NCI-H2107 (cell line): ENCODE data around the gene NUP98.

ENCODE experiments used
- DNase-seq: peaks from one replicate; lab custom pipeline; 2025; lab: John Stamatoyannopoulos, UW

NUP98 gene

GRCh38 chr11:3735827-3736226 is 61.5 kb downstream of the NUP98 start:
- DNase-seq = no peak

- DNase-seq = no peak
Measured at GRCh38 chr11:3732671-3733436, 64.5 kb downstream of the NUP98 start.

DNA sequence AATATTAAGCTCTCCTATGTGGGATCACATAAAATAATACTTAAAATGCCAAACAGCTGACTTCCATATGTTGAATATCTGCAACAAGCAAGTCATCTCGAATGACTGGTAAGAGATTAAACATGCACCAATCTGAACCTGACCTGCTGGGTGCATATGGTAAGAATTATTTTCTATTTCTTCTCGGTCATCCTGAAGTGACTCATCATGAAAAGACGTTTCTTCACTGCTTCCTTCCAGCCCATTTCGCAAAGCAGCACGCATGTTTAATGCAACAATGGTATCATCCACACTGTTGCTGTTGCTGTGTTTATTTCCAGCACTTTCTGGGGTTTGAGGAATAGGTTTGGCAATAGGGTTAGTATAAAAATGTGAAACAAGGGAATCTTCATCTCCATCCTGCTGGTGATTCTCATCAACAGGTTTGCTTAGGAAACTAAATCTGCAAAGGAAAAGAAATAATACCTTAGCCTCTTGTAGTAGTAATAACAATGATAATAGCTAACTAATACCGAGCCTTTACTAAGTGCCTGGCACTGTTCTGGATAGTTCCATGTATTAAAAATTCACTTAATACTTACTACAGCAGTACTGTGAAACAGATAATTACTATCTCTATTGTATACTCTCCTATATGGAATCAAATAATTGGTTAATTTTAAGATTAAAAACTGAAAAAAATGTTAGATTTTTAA is 74.2 kb downstream of the NUP98 start:
- no peak for DNase-seq

DNA sequence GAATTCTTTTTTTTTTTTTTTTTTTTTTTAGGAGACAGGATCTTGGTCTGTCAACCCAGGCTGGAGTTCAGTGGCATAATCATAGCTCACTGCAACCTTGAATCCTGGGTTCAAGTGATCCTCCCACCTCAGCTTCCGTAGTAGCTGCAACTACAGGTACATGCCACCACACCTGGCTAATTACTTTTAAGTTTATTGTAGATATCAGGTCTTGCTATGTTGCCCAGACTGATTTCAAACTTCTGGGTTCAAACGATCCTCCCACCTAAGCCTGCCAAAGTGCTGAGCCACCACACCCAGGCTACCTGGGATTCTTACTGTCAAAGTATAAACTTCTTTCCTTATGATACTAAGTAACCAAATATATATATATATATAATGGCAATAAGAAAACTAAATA is 75.3 kb downstream of the NUP98 start:
- DNase-seq = no peak

- no peak for DNase-seq
Measured at GRCh38 chr11:3720997-3721396, 76.4 kb downstream of the NUP98 start.

- DNase-seq = no peak
Measured at GRCh38 chr11:3712274-3712673, 85.1 kb downstream of the NUP98 start.

- DNase-seq = no peak
Measured at GRCh38 chr11:3710485-3711259, 86.7 kb downstream of the NUP98 start.

DNA sequence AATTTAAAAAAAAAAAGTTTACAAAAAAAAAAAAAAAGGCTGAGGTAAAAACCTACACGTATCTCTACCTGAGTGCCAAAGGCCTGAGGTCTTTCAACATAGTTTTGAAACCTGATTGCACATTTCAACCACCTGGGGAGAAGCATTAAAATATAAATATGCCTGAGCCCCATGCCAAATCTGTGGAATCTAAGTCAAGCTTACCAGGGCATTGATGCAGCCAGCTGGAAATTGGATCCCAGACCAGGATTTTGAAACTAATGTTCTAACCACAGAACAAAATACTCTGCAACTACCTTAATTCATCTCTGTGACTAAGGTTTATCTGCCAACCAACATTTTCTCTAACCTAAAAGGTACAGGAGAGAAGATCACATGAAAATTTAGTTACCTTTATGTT is 87.4 kb downstream of the NUP98 start:
- DNase-seq = peak; percentile 66

- no peak for DNase-seq
Measured at GRCh38 chr11:3707176-3707575, 90.2 kb downstream of the NUP98 start.

DNA sequence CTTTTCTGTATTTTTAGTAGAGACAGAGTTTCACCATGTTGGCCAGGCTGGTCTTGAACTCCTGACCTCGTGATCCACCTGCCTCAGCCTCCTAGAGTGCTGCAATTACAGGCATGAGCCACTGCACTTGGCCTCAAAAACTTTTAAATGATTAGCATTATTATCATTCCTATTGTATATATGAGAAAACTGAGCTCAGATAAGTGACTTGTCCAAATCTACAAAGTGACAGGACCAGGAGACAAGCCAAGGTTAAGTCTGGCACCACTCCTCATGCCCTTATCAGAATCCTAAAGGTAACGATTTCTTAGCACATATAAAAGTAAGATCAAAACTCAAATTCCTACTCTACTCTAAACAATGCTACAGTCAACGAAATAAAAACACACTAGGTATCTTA is 94.0 kb downstream of the NUP98 start:
- no peak for DNase-seq

- no peak for DNase-seq
Measured at GRCh38 chr11:3700910-3701309, 96.4 kb downstream of the NUP98 start.

GRCh38 chr11:3700410-3700809 is 96.9 kb downstream of the NUP98 start:
- no peak for DNase-seq

DNA sequence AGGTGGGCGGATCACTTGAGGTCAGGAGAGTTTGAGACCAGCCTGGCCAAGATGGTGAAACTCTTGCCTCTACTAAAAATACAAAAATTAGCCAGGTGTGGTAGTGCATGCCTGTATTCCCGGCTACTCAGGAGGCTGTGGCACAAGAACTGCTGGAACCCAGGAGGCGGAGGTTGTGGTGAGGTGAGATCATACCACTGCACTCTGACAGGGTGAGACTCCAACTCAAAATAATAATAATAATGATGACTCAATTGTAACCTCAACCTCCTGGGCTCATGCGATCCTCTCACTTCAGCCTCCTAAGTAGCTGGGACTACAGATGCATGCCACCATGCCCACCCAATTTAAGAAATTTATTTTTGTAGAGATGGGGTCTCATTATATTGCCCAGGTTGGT is 110.6 kb downstream of the NUP98 start:
- DNase-seq = no peak

DNA sequence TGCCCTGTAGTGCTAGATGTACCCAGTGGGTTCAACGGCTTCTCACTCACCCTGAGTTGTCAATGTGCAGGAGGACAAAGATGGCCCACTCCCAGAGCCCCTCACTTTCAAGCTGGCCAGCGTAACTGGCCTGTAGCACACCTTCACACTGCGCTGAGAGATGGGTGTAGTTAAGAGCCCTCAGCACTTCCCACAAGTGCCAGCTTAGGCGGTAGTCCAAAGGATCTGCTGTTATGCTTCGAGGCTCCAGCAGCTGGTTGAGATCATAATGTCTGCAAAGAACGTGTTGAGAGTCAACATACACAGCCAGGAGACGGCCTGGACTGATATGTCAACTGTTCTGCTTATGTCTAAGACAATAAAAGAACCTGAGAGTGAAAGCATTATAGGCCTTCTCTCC is 111.4 kb downstream of the NUP98 start:
- DNase-seq = no peak

- no peak for DNase-seq
Measured at GRCh38 chr11:3684819-3685172, 112.6 kb downstream of the NUP98 start.

- no peak for DNase-seq
Measured at GRCh38 chr11:3684129-3684818, 113.1 kb downstream of the NUP98 start.

GRCh38 chr11:3683039-3683438 is 114.3 kb downstream of the NUP98 start:
- no peak for DNase-seq

- no peak for DNase-seq
Measured at GRCh38 chr11:3679077-3679476, 118.3 kb downstream of the NUP98 start.

GRCh38 chr11:3675971-3676370 is 121.4 kb downstream of the NUP98 start:
- no peak for DNase-seq

DNA sequence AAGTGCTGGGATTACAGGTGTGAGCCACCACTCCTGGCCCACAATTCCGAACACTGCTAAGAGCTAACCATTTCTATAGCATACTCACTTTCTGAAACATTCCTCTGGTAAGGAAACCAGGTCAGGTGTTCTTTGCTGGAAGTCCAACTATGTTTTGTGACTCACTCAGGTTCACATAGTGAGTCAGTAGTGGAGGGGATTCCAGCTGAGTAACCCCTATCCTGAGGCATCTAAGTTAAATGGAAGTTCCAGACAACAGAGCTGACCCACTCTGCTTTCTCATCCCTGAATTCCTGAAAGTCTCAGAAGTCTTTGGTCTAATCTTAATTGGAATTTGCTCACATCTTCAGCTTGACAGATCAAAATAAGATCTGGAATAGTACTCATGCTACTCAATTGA is 123.2 kb downstream of the NUP98 start:
- no peak for DNase-seq

- no peak for DNase-seq
Measured at GRCh38 chr11:3671334-3672254, 125.8 kb downstream of the NUP98 start, which contains the start of gene CHRNA10. Gene CHRNA10, minus strand, starts transcription at chr11:3671384. Its CDS starts 72 bp downstream, at chr11:3671312.
